ENCODE measurements around the gene DGCR6L.
A peak's percentile ranks its signal among the peaks of the same experiment; 100 is the strongest.
"Not testable (repeated sequence)": the region's sequence is repeated elsewhere in the genome, so short reads cannot be mapped to it uniquely, and the experiment has no call there.

The DGCR6L gene

DNA sequence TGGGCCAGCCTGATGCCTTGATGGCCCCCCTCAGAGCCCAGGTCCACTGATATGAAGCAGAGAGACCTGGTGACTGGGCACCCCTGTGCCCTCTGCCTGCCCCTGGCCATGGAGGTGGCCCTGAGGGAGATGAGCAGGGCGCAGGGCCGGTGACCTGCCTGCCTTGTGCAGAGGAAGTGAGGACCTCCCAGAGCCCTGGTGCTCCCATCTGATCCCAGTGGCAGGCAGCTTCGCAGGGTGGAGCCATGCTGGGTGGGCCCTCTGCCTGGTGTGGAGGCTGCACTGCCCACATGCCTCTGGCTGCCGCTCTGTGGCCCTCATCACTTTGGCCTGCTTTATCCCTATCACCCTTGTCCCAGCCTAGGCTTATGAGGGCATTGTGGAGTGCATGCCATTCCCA is 50.7 kb downstream of the DGCR6L start:
- not testable (repeated sequence) for H3K4me3 ChIP-seq (ENCODE audit: low read depth in 1 of 2, low read length in 2 of 2); H3K27ac ChIP-seq (ENCODE audit: low read length); H4K20me1 ChIP-seq (ENCODE audit: insufficient read depth, low read length); DNase-seq; H3K9ac ChIP-seq (ENCODE audit: low read depth, low read length); H3K79me2 ChIP-seq (ENCODE audit: insufficient read depth, low read length); H3K4me2 ChIP-seq (ENCODE audit: insufficient read depth, low read length); H3K36me3 ChIP-seq (ENCODE audit: insufficient read depth, low read length); ATAC-seq (ENCODE audit: insufficient read depth, low read depth); H3K9me3 ChIP-seq (ENCODE audit: insufficient read depth, low read length, severe bottlenecking); H2AFZ ChIP-seq (ENCODE audit: low read depth, low read length)
- H3K27me3 ChIP-seq (ENCODE audit: insufficient read depth, low read length, poor library complexity) = peaks cover 18% of the 10 kb centered on the region
- H3K4me1 ChIP-seq (ENCODE audit: insufficient read depth, low read length) = peaks cover 13% of the 10 kb centered on the region

DNA sequence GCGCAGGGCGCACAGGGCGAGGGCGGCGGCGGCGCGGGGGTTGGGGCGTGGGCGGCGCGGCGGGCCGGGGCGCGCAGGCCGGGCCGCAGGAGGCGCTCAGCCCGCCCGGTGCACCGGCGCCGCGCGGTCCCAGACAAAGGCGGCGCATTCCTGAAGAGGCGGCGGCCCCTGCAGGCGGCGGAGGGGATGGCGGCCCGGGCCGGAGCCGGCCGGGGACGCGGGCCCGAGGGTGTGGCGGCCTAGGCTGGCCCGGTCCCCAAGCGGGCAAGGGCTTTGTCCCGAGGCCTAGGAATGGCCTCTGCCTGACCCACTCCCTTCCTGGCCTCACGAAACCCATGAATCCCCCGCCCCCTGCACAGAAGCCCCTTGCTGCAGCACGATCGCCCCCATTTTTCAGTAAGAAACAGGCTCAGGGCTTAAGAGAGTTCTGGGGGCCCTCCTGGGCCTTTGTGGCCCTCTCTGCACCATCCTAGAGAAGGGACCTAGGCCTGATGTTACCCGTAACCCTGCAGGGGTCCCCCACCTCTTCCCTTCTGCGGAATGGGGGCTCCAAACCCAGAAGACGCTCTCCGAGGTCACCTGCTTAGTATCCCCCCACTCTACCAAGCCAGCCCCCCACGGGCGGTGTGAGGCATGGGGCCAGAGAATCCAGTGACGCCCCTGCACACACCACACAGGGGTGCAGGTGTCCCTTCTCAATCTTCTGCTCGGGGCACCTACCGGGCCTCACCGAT is 51.4 kb downstream of the DGCR6L start, which contains the start of gene RTN4R:
Gene RTN4R, minus strand, starts transcription at position 40 of the 734 bp plus-strand sequence. CDS start 226 bp downstream, outside the sequence.
- H3K36me3 ChIP-seq (ENCODE audit: insufficient read depth, low read length) = no peaks in the 10 kb centered on the region
- H4K20me1 ChIP-seq (ENCODE audit: insufficient read depth, low read length) = no peaks in the 10 kb centered on the region
- H2AFZ ChIP-seq (ENCODE audit: low read depth, low read length) = peak within 1 kb of the TSS; percentile 43
- TF ChIP-seq, protein P1, sequence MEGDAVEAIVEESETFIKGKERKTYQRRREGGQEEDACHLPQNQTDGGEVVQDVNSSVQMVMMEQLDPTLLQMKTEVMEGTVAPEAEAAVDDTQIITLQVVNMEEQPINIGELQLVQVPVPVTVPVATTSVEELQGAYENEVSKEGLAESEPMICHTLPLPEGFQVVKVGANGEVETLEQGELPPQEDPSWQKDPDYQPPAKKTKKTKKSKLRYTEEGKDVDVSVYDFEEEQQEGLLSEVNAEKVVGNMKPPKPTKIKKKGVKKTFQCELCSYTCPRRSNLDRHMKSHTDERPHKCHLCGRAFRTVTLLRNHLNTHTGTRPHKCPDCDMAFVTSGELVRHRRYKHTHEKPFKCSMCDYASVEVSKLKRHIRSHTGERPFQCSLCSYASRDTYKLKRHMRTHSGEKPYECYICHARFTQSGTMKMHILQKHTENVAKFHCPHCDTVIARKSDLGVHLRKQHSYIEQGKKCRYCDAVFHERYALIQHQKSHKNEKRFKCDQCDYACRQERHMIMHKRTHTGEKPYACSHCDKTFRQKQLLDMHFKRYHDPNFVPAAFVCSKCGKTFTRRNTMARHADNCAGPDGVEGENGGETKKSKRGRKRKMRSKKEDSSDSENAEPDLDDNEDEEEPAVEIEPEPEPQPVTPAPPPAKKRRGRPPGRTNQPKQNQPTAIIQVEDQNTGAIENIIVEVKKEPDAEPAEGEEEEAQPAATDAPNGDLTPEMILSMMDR (IDR thresholded peaks at IDR 0.05; ENCODE audit: borderline replicate concordance, extremely low read depth, low read length, poor library complexity, severe bottlenecking) = peak; percentile 77
- TF ChIP-seq EZH2 (IDR thresholded peaks at IDR 0.05; ENCODE audit: borderline replicate concordance, low read depth, low read length, severe bottlenecking) = peak; percentile 51
- H3K4me2 ChIP-seq (ENCODE audit: insufficient read depth, low read length) = peak within 1 kb of the TSS; percentile 63
- peak within 1 kb of the TSS in 1 of 2 experiments; percentile 48; a peak in 2 of 4 replicates for H3K4me3 ChIP-seq (ENCODE audit: low read depth in 1 of 2, low read length in 2 of 2)
- H3K27ac ChIP-seq (ENCODE audit: low read length) = no peak within 1 kb of the TSS
- H3K79me2 ChIP-seq (ENCODE audit: insufficient read depth, low read length) = no peaks in the 10 kb centered on the region
- H3K4me1 ChIP-seq (ENCODE audit: insufficient read depth, low read length) = peaks cover 13% of the 10 kb centered on the region
- ATAC-seq (ENCODE audit: insufficient read depth, low read depth) (peak; percentile 87), DNase-seq (peak; percentile 53)
- H3K9ac ChIP-seq (ENCODE audit: low read depth, low read length) = peak within 1 kb of the TSS; percentile 43; the same call in 1 of the 2 replicates
- peaks cover 18% of the 10 kb centered on the region for H3K27me3 ChIP-seq (ENCODE audit: insufficient read depth, low read length, poor library complexity)
- no peaks in the 10 kb centered on the region for H3K9me3 ChIP-seq (ENCODE audit: insufficient read depth, low read length, severe bottlenecking)

DNA sequence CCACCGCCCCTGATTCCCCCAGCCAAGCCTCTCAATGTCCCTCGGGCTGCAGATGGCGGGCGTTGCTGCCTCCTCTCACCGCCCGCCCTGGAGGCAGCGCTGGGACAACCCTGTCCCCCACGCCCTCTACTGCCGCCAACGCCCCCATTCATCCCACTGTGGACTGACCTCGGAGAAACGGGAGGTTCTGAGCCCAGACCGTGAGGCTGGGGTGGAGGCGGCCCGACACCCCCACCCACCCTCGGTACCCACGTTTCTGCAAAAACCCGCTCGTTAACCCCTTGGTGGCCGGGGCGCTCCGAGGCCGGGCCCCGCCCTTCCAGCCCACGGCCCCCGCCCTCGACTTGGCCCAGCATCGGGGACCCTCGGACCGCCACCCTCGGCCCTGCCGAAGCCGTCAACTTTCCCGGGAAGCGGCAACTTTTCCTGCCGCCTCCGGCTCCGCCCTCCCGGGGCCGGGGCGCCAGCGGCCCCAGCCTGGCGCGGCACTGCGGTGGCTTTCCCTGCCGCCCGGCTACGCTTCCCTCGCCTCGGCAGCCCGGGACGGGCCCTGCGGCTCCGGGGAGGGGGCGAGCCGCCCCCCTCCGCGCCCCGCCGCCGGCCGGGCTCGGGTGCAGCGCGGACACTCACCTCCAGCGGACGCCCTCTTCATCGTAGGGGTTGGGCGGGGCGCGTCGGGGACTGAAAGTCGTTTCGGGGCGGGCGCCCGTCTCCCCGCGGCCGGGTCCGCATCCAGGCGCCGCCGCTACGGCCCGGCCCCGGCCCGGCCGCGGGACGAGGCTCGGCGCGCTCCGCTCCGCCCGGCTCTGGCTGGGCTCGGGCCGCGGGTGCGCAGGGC is 52.2 kb downstream of the DGCR6L start:
- H3K4me2 ChIP-seq (ENCODE audit: insufficient read depth, low read length) = peak overlapping the region; percentile 47
- H3K9ac ChIP-seq (ENCODE audit: low read depth, low read length) = peak overlapping the region; percentile 21; the same call in 1 of the 2 replicates
- DNase-seq (no peak), ATAC-seq (ENCODE audit: insufficient read depth, low read depth) (no peak; the same call in 2 of the 3 replicates)
- peaks cover 13% of the 10 kb centered on the region for H3K4me1 ChIP-seq (ENCODE audit: insufficient read depth, low read length)
- H3K4me3 ChIP-seq (ENCODE audit: low read depth in 1 of 2, low read length in 2 of 2) = peak overlapping the region in 1 of 2 experiments; percentile 48; a peak in 2 of 4 replicates
- TF ChIP-seq, protein P1 (IDR thresholded peaks at IDR 0.05; ENCODE audit: borderline replicate concordance, extremely low read depth, low read length, poor library complexity, severe bottlenecking) = no peak
- TF ChIP-seq EZH2 (IDR thresholded peaks at IDR 0.05; ENCODE audit: borderline replicate concordance, low read depth, low read length, severe bottlenecking) = no peak
- no peak overlapping the region for H2AFZ ChIP-seq (ENCODE audit: low read depth, low read length)
- H4K20me1 ChIP-seq (ENCODE audit: insufficient read depth, low read length) = no peaks in the 10 kb centered on the region
- H3K36me3 ChIP-seq (ENCODE audit: insufficient read depth, low read length) = no peaks in the 10 kb centered on the region
- H3K27me3 ChIP-seq (ENCODE audit: insufficient read depth, low read length, poor library complexity) = peaks cover 18% of the 10 kb centered on the region
- no peaks in the 10 kb centered on the region for H3K9me3 ChIP-seq (ENCODE audit: insufficient read depth, low read length, severe bottlenecking)
- H3K79me2 ChIP-seq (ENCODE audit: insufficient read depth, low read length) = no peaks in the 10 kb centered on the region
- no peak overlapping the region for H3K27ac ChIP-seq (ENCODE audit: low read length)

DNA sequence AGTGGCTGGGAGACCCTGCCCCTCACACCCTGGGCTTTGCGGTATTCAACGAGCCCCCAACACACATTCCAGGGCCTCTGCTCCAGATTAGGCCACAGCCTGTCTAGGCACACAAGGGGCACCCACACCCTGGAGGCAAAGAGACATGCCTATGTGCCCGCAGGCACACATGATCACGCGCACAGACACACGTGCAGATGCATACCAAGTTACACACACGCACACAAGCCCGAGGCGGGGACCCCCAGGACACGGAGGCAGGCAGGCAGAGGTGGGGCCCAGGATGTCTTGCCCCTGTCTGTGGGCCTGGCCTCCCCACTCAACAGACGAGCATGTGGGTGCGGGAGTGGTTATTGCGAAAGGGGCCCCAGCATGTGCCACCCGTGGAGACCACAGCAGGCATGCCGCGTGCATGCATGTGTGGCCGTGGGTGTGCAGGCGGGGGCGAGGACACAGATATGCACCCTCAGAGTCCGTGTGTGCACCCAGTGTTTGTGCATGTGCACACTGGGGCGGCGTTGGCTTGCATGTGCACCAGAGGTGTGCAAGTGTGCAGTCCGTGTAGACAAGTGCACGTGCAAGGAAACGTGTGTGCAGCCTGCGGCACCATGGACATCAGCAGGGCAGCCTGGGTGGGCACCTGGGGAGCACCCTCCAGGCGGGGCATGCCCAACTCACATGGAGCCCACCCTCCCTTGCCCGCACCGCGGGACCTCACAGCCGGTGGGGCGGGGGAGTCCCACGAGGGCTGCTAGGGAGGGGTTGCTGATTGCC is 53.0 kb downstream of the DGCR6L start:
- H3K4me3 ChIP-seq (ENCODE audit: low read depth in 1 of 2, low read length in 2 of 2); DNase-seq; H3K9ac ChIP-seq (ENCODE audit: low read depth, low read length); H3K36me3 ChIP-seq (ENCODE audit: insufficient read depth, low read length); H2AFZ ChIP-seq (ENCODE audit: low read depth, low read length); ATAC-seq (ENCODE audit: insufficient read depth, low read depth); H3K9me3 ChIP-seq (ENCODE audit: insufficient read depth, low read length, severe bottlenecking); H3K27ac ChIP-seq (ENCODE audit: low read length); H3K79me2 ChIP-seq (ENCODE audit: insufficient read depth, low read length); H4K20me1 ChIP-seq (ENCODE audit: insufficient read depth, low read length); H3K4me2 ChIP-seq (ENCODE audit: insufficient read depth, low read length): not testable (repeated sequence)
- H3K27me3 ChIP-seq (ENCODE audit: insufficient read depth, low read length, poor library complexity) = peaks cover 18% of the 10 kb centered on the region
- H3K4me1 ChIP-seq (ENCODE audit: insufficient read depth, low read length) = peaks cover 13% of the 10 kb centered on the region

DNA sequence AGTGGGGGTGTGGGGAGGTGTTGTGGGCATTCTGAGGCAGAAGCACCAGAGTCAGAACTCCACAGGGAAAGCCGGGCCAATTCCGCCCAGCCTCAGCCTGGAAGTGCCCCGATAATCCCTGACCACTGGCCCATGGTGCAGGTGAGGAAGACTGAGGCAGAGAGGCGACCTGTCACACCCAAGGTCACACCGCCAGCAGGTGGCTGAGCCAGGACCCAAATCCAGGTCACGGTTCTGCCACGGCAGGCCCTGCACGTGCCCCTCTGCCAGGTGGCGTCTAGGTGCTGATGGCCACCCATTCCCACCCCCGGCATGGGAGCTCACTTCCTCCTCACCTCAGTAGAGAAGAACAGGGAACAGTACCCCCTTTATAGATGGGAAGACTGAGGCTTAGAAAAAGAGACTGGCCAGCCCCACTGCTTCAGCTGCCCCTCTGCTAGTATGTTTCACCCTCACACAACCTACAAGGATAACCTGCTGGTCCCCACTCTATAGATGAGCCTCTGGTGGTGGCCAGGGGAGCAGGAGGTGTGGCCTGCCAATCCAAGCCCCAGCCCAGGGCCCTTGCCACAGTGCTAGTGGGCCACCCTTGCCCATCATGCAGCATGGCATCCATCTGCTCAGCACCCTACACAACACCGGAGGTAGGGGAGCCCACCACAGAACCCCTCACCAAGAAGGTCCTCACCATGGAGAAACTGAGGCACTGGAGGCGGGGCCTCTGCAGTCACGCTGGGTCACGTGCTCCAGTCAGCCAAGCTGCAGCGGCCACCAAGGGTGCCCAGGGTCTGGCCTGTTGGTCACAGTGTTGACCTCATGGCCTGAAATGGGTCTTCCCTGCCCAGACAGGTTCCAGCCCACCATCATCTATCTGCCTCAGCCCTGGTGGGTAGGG is 53.8 kb downstream of the DGCR6L start:
- not testable (repeated sequence) for ATAC-seq (ENCODE audit: insufficient read depth, low read depth); H4K20me1 ChIP-seq (ENCODE audit: insufficient read depth, low read length); H3K9me3 ChIP-seq (ENCODE audit: insufficient read depth, low read length, severe bottlenecking); H3K4me3 ChIP-seq (ENCODE audit: low read depth in 1 of 2, low read length in 2 of 2); H3K4me2 ChIP-seq (ENCODE audit: insufficient read depth, low read length); DNase-seq; H2AFZ ChIP-seq (ENCODE audit: low read depth, low read length); H3K79me2 ChIP-seq (ENCODE audit: insufficient read depth, low read length); H3K36me3 ChIP-seq (ENCODE audit: insufficient read depth, low read length); H3K27ac ChIP-seq (ENCODE audit: low read length); H3K9ac ChIP-seq (ENCODE audit: low read depth, low read length)
- H3K27me3 ChIP-seq (ENCODE audit: insufficient read depth, low read length, poor library complexity) = peaks cover 18% of the 10 kb centered on the region
- H3K4me1 ChIP-seq (ENCODE audit: insufficient read depth, low read length) = peaks cover 13% of the 10 kb centered on the region
